ENCODE measurements around the gene CLDN9. TPM values are rescaled to one million over a fixed set of nuclear protein-coding genes. Genes with fewer than 3 reads are reported as not detected.

Gene CLDN9
- total and polyA plus RNA-seq, 2 experiments from 2014 or later, result 0.09 TPM; not detected in 1

DNA sequence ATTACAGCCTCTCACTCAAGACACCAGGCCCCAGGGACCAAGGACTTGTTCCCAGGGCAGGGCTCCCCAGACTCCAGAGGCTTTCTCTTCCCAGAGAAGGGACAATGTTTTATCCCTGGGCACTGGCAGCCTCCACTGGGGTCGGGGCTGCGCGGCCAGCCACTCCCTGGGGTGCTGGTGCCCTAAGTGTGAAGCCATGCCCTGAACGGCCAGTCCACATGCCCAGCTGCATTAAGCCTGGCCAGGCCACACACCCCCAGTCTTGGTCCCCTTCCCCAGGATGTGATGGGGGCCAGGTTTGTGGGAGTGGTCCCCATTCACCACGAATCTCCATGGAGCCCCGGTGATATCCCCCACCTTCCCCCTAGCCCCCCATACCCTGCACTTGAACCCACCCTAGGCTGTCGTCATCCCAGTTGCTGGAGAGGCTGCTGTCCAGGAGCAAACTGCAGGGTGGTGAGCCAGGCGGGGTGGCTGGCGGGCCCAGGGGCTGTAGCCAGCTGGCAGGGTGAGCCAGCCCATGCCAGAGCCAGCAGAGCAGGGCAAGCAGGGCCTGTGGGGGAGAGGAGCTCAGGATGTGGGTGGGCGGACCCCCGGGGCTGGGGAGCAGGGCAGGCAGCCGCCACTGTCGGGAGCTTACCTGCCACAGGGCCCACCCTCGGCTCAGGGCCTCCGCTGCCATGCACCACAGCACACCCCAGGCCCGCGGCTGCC, 39.0 kb upstream of the CLDN9 start:
- no peaks in the 10 kb centered on the region for H3K27me3 ChIP-seq (replicated peaks; ENCODE audit: insufficient read depth)
- 90 to 96% methylated on average over 13 to 15 of the region's 17 CpGs for WGBS, 2 experiments (ENCODE audit: low coverage in 1 of 2, low lambda C conversion rate in 2 of 2, missing lambda C conversion rate in 2 of 2)
- H2AFZ ChIP-seq, result no peak overlapping the region
- no peak overlapping the region for H3K27ac ChIP-seq
- no peaks in the 10 kb centered on the region for H3K36me3 ChIP-seq (ENCODE audit: low read depth)
- no peak overlapping the region for H3K4me2 ChIP-seq (ENCODE audit: unreplicated experiment)
- no peaks in the 10 kb centered on the region for H3K79me2 ChIP-seq (ENCODE audit: insufficient read depth)
- no peak for DNase-seq
- H3K9ac ChIP-seq, result no peak overlapping the region
- H3K4me3 ChIP-seq, result no peak overlapping the region
- H3F3A ChIP-seq (ENCODE audit: insufficient read depth), result no peaks in the 10 kb centered on the region
- in situ Hi-C loops (cut with MboI), result no loop called here
- H4K20me1 ChIP-seq (ENCODE audit: insufficient read depth), result no peaks in the 10 kb centered on the region
- H3K9me2 ChIP-seq (ENCODE audit: insufficient read depth), result no peaks in the 10 kb centered on the region
- H3K4me1 ChIP-seq (ENCODE audit: insufficient read depth), result no peaks in the 10 kb centered on the region
- H3K9me3 ChIP-seq (ENCODE audit: low read depth), result no peaks in the 10 kb centered on the region
- TF ChIP-seq EZH2 (IDR thresholded peaks at IDR 0.05; ENCODE audit: insufficient read depth, poor library complexity, severe bottlenecking) (no peak), EZH2phosphoT487 (IDR thresholded peaks at IDR 0.05; ENCODE audit: insufficient read depth, low read depth) (no peak)

DNA sequence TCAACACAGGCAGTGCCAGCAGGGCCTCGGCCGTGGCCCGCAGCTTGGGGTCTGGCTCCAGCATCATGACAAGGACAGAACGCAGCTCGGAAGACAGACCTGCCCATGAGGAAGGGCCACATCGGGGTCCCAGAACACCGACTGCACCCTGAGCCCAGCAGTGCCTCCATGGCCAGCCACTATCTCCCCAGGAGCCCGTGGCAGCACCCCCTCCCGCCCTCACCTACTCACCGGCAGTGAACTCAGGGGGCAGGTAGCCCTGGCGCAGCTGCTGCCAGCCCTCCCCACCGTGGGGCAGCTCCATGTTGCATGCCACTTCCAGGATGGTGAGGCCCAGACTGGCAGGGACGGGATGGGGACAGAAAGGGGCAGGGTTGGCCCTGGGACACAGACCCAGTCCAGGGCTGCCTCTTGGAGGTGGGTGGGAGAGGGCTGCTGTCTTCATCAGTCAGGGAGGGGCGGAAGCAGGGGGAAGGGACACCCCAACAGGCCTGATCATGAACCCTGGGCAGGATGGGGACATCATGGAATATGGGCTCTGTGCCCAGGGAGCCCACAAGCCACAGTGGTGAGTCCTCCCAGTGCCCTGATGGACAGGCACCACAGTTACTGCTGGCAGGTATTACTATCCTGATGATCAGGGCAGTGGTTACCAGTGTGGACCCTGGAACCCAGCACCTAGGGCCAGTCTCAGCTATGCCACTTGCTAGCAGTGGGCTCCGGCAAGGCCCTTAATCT, 38.2 kb upstream of the CLDN9 start:
- in situ Hi-C loops (cut with MboI), result no loop called here
- DNase-seq, result no peak

DNA sequence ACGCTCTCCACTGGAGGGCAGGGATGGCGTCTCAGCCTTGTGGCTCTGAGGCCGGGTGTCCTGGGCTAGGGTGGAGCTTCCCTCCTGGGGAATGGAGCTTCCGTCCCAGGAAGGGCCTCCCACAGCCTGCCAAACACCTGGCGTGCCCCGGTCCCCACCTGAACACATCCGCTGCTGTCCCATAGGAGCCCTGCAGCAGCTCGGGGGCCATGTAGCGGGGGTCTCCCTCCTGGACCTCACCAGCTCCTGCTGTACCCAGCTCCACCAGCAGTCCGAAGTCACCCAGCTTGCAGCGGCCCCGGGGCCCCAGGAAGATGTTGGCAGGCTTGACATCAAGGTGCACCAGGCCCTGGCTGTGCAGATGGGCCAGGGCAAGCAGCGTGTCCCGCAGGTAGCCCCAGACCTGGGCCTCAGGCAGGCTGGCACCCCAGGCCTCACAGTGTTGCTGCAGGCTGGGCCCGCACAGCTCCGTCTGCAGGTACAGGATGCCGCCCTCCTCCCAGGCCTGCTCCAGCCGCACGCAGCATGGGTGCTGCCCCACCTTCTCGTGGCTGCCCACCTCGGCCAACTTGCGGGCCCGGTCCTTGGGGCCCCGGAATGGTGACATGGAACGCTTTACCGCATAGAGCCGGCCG, 37.4 kb upstream of the CLDN9 start:
- Histone ChIP-seq H3K27ac (no peak overlapping the region), H3K9ac (no peak overlapping the region), H3K36me3 (ENCODE audit: low read depth) (no peaks in the 10 kb centered on the region), H3K79me2 (ENCODE audit: insufficient read depth) (no peaks in the 10 kb centered on the region), H2AFZ (no peak overlapping the region), H4K20me1 (ENCODE audit: insufficient read depth) (no peaks in the 10 kb centered on the region), H3K9me3 (ENCODE audit: low read depth) (no peaks in the 10 kb centered on the region), H3F3A (ENCODE audit: insufficient read depth) (no peaks in the 10 kb centered on the region), H3K9me2 (ENCODE audit: insufficient read depth) (no peaks in the 10 kb centered on the region), H3K4me2 (ENCODE audit: unreplicated experiment) (no peak overlapping the region), H3K27me3 (replicated peaks; ENCODE audit: insufficient read depth) (no peaks in the 10 kb centered on the region), H3K4me1 (ENCODE audit: insufficient read depth) (no peaks in the 10 kb centered on the region), H3K4me3 (no peak overlapping the region)
- WGBS, 2 experiments (ENCODE audit: low coverage in 1 of 2, low lambda C conversion rate in 2 of 2, missing lambda C conversion rate in 2 of 2), result 92 to 96% methylated on average over 27 to 28 of the region's 28 CpGs
- TF ChIP-seq EZH2 (IDR thresholded peaks at IDR 0.05; ENCODE audit: insufficient read depth, poor library complexity, severe bottlenecking), result no peak
- TF ChIP-seq EZH2phosphoT487 (IDR thresholded peaks at IDR 0.05; ENCODE audit: insufficient read depth, low read depth), result no peak
- no peak for DNase-seq
- in situ Hi-C loops (cut with MboI), result no loop called here

More for the DNA sequence above, 38.2 kb upstream of the CLDN9 start:
- H3K36me3 ChIP-seq (ENCODE audit: low read depth), result no peaks in the 10 kb centered on the region
- no peaks in the 10 kb centered on the region for H3K79me2 ChIP-seq (ENCODE audit: insufficient read depth)
- no peaks in the 10 kb centered on the region for H3F3A ChIP-seq (ENCODE audit: insufficient read depth)
- H3K4me1 ChIP-seq (ENCODE audit: insufficient read depth), result no peaks in the 10 kb centered on the region
- no peak overlapping the region for H2AFZ ChIP-seq
- no peak overlapping the region for H3K4me2 ChIP-seq (ENCODE audit: unreplicated experiment)
- no peak overlapping the region for H3K4me3 ChIP-seq
- WGBS, 2 experiments (ENCODE audit: low coverage in 1 of 2, low lambda C conversion rate in 2 of 2, missing lambda C conversion rate in 2 of 2), result 96 to 98% methylated on average over 11 to 12 of the region's 15 CpGs
- H3K27me3 ChIP-seq (replicated peaks; ENCODE audit: insufficient read depth), result no peaks in the 10 kb centered on the region
- H3K9me3 ChIP-seq (ENCODE audit: low read depth), result no peaks in the 10 kb centered on the region
- no peak overlapping the region for H3K9ac ChIP-seq
- no peaks in the 10 kb centered on the region for H3K9me2 ChIP-seq (ENCODE audit: insufficient read depth)
- no peak for TF ChIP-seq EZH2phosphoT487 (IDR thresholded peaks at IDR 0.05; ENCODE audit: insufficient read depth, low read depth)
- no peak for TF ChIP-seq EZH2 (IDR thresholded peaks at IDR 0.05; ENCODE audit: insufficient read depth, poor library complexity, severe bottlenecking)
- H4K20me1 ChIP-seq (ENCODE audit: insufficient read depth), result no peaks in the 10 kb centered on the region
- H3K27ac ChIP-seq, result no peak overlapping the region

DNA sequence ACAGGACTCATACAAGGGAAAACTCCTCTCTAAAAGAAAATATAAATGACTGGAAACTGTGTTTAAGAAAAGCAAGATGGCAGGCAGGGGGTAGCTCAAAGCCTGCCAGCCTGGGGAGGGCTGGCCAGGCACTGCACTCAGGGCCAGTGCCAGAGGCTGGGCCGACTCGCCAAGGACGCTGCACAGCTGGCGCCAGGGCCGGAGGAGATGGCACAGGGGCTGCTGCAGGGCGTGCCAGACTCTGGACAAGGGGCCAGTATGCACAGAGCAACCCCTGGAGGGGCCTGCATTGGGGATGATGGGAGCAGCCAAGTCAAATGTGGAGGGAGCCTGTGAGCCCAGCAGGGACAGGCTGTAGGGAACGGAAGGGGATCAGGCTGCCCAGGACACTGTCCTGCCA, 36.5 kb upstream of the CLDN9 start:
- no peak overlapping the region for H3K4me2 ChIP-seq (ENCODE audit: unreplicated experiment)
- no peak overlapping the region for H2AFZ ChIP-seq
- no peaks in the 10 kb centered on the region for H4K20me1 ChIP-seq (ENCODE audit: insufficient read depth)
- no peaks in the 10 kb centered on the region for H3K36me3 ChIP-seq (ENCODE audit: low read depth)
- H3F3A ChIP-seq (ENCODE audit: insufficient read depth), result no peaks in the 10 kb centered on the region
- no peaks in the 10 kb centered on the region for H3K79me2 ChIP-seq (ENCODE audit: insufficient read depth)
- H3K27me3 ChIP-seq (replicated peaks; ENCODE audit: insufficient read depth), result no peaks in the 10 kb centered on the region
- H3K9me3 ChIP-seq (ENCODE audit: low read depth), result no peaks in the 10 kb centered on the region
- no peak overlapping the region for H3K4me3 ChIP-seq
- no peak for DNase-seq
- no peaks in the 10 kb centered on the region for H3K4me1 ChIP-seq (ENCODE audit: insufficient read depth)
- H3K9me2 ChIP-seq (ENCODE audit: insufficient read depth), result no peaks in the 10 kb centered on the region
- in situ Hi-C loops (cut with MboI), result no loop called here
- H3K9ac ChIP-seq, result no peak overlapping the region
- TF ChIP-seq EZH2phosphoT487 (IDR thresholded peaks at IDR 0.05; ENCODE audit: insufficient read depth, low read depth) (no peak), EZH2 (IDR thresholded peaks at IDR 0.05; ENCODE audit: insufficient read depth, poor library complexity, severe bottlenecking) (no peak)
- WGBS, 2 experiments (ENCODE audit: low coverage in 1 of 2, low lambda C conversion rate in 2 of 2, missing lambda C conversion rate in 2 of 2), result 91 to 92% methylated on average over 7 of the region's 7 CpGs
- H3K27ac ChIP-seq, result no peak overlapping the region

All from GM23248 (cell line).